H1 (cell line): ENCODE measurements around the gene MDH1. TPM values are rescaled to one million over a fixed set of nuclear protein-coding genes. Genes with fewer than 3 reads are reported as not detected.

ENCODE experiments used
- CEBPB ChIP-seq: IDR thresholded peaks from 2 replicates; pipeline ENCODE4 v1.6.1; 2012; ENCODE audit warnings: low read depth, low read length
- EZH2 ChIP-seq: fragments of 200-600 bp; sonication (generic); IDR thresholded peaks from 2 replicates; pipeline ENCODE4 v1.7.1; 2012; ENCODE audit warnings: low read depth, mild to moderate bottlenecking, moderate library complexity, low read length, inconsistent platforms; ENCODE audit not compliant: severe bottlenecking
- KDM5A ChIP-seq: fragments of 200-600 bp; IDR thresholded peaks from 2 replicates; pipeline ENCODE4 v1.7.1; 2012; ENCODE audit warnings: mild to moderate bottlenecking, low read length, inconsistent platforms, mixed read lengths
- POLR2A ChIP-seq, 2 experiments: IDR thresholded peaks; 1 replicate in 1 of 2; 2 replicates in 1 of 2; pipeline ENCODE4 v1.6.1; 2011; ENCODE audit warnings: low read depth in 2 of 2, low read length in 2 of 2, mild to moderate bottlenecking in 2 of 2; ENCODE audit errors: control extremely low read depth in 1 of 2
- SIRT6 ChIP-seq: IDR thresholded peaks from one replicate; pipeline ENCODE4 v1.7.1; 2012; ENCODE audit warnings: low read length, inconsistent platforms
- SIX5 ChIP-seq: IDR thresholded peaks from 2 replicates; pipeline ENCODE4 v1.6.1; 2011; ENCODE audit warnings: mild to moderate bottlenecking, low read depth, low read length
- SRF ChIP-seq: IDR thresholded peaks from 2 replicates; pipeline ENCODE4 v1.6.1; 2011; ENCODE audit warnings: mild to moderate bottlenecking, low read depth, low read length, moderate library complexity
- TCF12 ChIP-seq: IDR thresholded peaks from 2 replicates; pipeline ENCODE4 v1.6.1; 2011; ENCODE audit warnings: low read depth, mild to moderate bottlenecking, low read length
- TEAD4 ChIP-seq: IDR thresholded peaks from 2 replicates; pipeline ENCODE4 v1.6.1; 2012; ENCODE audit warnings: low read depth, low read length, inconsistent platforms, mixed read lengths
- polyA plus RNA-seq, 7 experiments: library from polyadenylated mRNA; depleted of rRNA in 3 of 7; stranded (reverse) in 5 of 7; unstranded in 2 of 7; fragments of >200 nt in 5 of 7; fragments of 200-250 nt in 2 of 7; gene quantifications; 1 replicate in 5 of 7; 2 replicates in 1 of 7; 4 replicates in 1 of 7; pipeline versions ENCODE4 v1.2.1 to v1.2.3, GENCODE V29; 2011 to 2013; ENCODE audit warnings: missing spikeins in 2 of 7, mixed read lengths in 2 of 7
- total RNA-seq: library from RNA; stranded (reverse); fragmentation: NEBNext Ultra II Directional; extraction: Animal tissue kit (Norgen Biotek cat#: 25700); gene quantifications from 2 replicates; pipeline ENCODE4 v1.2.1, GENCODE V29; 2021
- TF ChIP-seq, protein P1 (sequence below): fragments of 300-600 bp; sonication (generic); IDR thresholded peaks from 2 replicates; pipeline ENCODE4 v1.7.1; 2012; ENCODE audit warnings: low read length, moderate library complexity, mild to moderate bottlenecking, inconsistent platforms; ENCODE audit not compliant: insufficient replicate concordance
- TF ChIP-seq, protein P2 (sequence below): IDR thresholded peaks from 2 replicates; pipeline ENCODE4 v1.6.1; 2012; ENCODE audit warnings: low read length, inconsistent platforms

Gene MDH1
- total and polyA plus RNA-seq, 2 of the 8 experiments (the other 6 are each of a cell fraction or from before 2014, with no cell fraction given) = 353 to 376 TPM

DNA sequence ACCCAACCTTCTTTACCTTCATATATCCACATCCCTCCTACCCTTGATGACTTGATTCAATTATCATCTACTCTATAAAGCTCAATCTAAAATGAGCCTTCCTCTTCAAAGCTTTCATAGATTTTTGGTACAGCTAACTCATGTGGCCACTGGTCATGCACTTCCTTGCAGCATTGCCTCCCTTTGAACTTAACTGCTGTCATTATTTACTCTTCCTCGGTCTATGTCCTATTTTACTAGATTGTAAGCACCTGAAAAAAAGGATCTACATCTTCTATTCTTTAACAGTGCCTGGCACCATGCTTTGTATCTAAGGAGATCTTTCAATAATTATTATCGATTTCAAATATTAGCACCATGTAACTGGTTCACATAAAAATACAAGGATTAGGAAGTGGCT, 30.6 kb downstream of the MDH1 start (continued):
- TF ChIP-seq, protein P1, sequence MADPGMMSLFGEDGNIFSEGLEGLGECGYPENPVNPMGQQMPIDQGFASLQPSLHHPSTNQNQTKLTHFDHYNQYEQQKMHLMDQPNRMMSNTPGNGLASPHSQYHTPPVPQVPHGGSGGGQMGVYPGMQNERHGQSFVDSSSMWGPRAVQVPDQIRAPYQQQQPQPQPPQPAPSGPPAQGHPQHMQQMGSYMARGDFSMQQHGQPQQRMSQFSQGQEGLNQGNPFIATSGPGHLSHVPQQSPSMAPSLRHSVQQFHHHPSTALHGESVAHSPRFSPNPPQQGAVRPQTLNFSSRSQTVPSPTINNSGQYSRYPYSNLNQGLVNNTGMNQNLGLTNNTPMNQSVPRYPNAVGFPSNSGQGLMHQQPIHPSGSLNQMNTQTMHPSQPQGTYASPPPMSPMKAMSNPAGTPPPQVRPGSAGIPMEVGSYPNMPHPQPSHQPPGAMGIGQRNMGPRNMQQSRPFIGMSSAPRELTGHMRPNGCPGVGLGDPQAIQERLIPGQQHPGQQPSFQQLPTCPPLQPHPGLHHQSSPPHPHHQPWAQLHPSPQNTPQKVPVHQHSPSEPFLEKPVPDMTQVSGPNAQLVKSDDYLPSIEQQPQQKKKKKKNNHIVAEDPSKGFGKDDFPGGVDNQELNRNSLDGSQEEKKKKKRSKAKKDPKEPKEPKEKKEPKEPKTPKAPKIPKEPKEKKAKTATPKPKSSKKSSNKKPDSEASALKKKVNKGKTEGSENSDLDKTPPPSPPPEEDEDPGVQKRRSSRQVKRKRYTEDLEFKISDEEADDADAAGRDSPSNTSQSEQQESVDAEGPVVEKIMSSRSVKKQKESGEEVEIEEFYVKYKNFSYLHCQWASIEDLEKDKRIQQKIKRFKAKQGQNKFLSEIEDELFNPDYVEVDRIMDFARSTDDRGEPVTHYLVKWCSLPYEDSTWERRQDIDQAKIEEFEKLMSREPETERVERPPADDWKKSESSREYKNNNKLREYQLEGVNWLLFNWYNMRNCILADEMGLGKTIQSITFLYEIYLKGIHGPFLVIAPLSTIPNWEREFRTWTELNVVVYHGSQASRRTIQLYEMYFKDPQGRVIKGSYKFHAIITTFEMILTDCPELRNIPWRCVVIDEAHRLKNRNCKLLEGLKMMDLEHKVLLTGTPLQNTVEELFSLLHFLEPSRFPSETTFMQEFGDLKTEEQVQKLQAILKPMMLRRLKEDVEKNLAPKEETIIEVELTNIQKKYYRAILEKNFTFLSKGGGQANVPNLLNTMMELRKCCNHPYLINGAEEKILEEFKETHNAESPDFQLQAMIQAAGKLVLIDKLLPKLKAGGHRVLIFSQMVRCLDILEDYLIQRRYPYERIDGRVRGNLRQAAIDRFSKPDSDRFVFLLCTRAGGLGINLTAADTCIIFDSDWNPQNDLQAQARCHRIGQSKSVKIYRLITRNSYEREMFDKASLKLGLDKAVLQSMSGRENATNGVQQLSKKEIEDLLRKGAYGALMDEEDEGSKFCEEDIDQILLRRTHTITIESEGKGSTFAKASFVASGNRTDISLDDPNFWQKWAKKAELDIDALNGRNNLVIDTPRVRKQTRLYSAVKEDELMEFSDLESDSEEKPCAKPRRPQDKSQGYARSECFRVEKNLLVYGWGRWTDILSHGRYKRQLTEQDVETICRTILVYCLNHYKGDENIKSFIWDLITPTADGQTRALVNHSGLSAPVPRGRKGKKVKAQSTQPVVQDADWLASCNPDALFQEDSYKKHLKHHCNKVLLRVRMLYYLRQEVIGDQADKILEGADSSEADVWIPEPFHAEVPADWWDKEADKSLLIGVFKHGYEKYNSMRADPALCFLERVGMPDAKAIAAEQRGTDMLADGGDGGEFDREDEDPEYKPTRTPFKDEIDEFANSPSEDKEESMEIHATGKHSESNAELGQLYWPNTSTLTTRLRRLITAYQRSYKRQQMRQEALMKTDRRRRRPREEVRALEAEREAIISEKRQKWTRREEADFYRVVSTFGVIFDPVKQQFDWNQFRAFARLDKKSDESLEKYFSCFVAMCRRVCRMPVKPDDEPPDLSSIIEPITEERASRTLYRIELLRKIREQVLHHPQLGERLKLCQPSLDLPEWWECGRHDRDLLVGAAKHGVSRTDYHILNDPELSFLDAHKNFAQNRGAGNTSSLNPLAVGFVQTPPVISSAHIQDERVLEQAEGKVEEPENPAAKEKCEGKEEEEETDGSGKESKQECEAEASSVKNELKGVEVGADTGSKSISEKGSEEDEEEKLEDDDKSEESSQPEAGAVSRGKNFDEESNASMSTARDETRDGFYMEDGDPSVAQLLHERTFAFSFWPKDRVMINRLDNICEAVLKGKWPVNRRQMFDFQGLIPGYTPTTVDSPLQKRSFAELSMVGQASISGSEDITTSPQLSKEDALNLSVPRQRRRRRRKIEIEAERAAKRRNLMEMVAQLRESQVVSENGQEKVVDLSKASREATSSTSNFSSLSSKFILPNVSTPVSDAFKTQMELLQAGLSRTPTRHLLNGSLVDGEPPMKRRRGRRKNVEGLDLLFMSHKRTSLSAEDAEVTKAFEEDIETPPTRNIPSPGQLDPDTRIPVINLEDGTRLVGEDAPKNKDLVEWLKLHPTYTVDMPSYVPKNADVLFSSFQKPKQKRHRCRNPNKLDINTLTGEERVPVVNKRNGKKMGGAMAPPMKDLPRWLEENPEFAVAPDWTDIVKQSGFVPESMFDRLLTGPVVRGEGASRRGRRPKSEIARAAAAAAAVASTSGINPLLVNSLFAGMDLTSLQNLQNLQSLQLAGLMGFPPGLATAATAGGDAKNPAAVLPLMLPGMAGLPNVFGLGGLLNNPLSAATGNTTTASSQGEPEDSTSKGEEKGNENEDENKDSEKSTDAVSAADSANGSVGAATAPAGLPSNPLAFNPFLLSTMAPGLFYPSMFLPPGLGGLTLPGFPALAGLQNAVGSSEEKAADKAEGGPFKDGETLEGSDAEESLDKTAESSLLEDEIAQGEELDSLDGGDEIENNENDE = no peak
- no peak for TF ChIP-seq SRF
- TF ChIP-seq, protein P2, sequence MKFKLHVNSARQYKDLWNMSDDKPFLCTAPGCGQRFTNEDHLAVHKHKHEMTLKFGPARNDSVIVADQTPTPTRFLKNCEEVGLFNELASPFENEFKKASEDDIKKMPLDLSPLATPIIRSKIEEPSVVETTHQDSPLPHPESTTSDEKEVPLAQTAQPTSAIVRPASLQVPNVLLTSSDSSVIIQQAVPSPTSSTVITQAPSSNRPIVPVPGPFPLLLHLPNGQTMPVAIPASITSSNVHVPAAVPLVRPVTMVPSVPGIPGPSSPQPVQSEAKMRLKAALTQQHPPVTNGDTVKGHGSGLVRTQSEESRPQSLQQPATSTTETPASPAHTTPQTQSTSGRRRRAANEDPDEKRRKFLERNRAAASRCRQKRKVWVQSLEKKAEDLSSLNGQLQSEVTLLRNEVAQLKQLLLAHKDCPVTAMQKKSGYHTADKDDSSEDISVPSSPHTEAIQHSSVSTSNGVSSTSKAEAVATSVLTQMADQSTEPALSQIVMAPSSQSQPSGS = no peak
- TF ChIP-seq TCF12 = no peak
- no peak for TF ChIP-seq EZH2
- no peak for TF ChIP-seq POLR2A (IDR thresholded peaks at IDR 0.05; ENCODE audit: control extremely low read depth in 1 of 2, low read depth in 2 of 2, low read length in 2 of 2)
- TF ChIP-seq SIX5 = no peak
- TF ChIP-seq KDM5A = no peak
- TF ChIP-seq SIRT6 = no peak
- TF ChIP-seq TEAD4 = no peak
- no peak for TF ChIP-seq CEBPB
